Adrenal gland (tissue), 12 donors: ENCODE data around the gene CREB5. TPM values are rescaled to one million over a fixed set of nuclear protein-coding genes. Genes with fewer than 3 reads are reported as not detected.

Experiments
- DNase-seq, 7 donors: peaks; one replicate each; pipeline ENCODE4 v3.0.0-alpha.2; 2019 to 2020
- H3K27ac ChIP-seq, 5 donors: fragments of 200-600 bp; sonication (generic) in 4 of 5; 1 replicate in 3 of 5; 2 replicates in 2 of 5; pipeline versions ENCODE4 v1.5.1 to v1.8.0; 2016 to 2020; ENCODE audit warnings: mild to moderate bottlenecking in 1 of 5
- H3K27me3 ChIP-seq: fragments of 200-600 bp; 2 replicates; pipeline ENCODE4 v1.8.0; 2021
- H3K36me3 ChIP-seq, 2 donors: fragments of 200-600 bp; replicated peaks in 1 of 2; 1 replicate in 1 of 2; 2 replicates in 1 of 2; pipeline versions ENCODE4 v1.5.1 to v1.8.0; 2018 to 2022
- H3K4me1 ChIP-seq, 2 donors: fragments of 200-600 bp; replicated peaks in 1 of 2; 1 replicate in 1 of 2; 2 replicates in 1 of 2; pipeline versions ENCODE4 v1.5.1 to v1.8.0; 2018 to 2021
- H3K4me3 ChIP-seq, 4 donors: fragments of 200-600 bp; sonication (generic) in 3 of 4; one replicate each; pipeline ENCODE4 v1.5.1; 2016 to 2018
- H3K9me3 ChIP-seq, 3 donors: fragments of 200-600 bp; sonication (generic) in 1 of 3; replicated peaks in 1 of 3; 1 replicate in 2 of 3; 2 replicates in 1 of 3; pipeline versions ENCODE4 v1.5.1 to v1.8.0; 2016 to 2021
- POLR2A ChIP-seq, 2 donors: fragments of 450-650 bp; IDR thresholded peaks; one replicate each; pipeline ENCODE4 v1.6.1; 2017; ENCODE audit warnings: antibody characterized with exemption in 2 of 2, mild to moderate bottlenecking in 2 of 2, moderate library complexity in 1 of 2
- WGBS, 4 donors: extraction: QIAGEN DNeasy Blood & Tissue Kit in 2 of 4; methylation state at CpG; one replicate each; pipeline versions ENCODE4 v1.1.5 to v1.1.7; 2013 to 2017; 5-methylcytosine and 5-hydroxymethylcytosine counted together
- intact Hi-C, 2 donors: fragments of 100-400 bp; cut with DNase I; formaldehyde crosslinking; loops; one replicate each; pipeline versions ENCODE4 v1.14.1 to v1.15.0; 2022 to 2023
- polyA plus RNA-seq, 3 donors: library from polyadenylated mRNA; stranded (reverse); fragments of 200-250 nt in 2 of 3; fragments of 350-450 nt in 1 of 3; fragmentation: Illumina TruSeq in 1 of 3; extraction: RNeasy Lipid Tissue Mini Kit (QIAGEN cat#74804) in 1 of 3; gene quantifications; one replicate each; pipeline ENCODE4 v1.2.3, GENCODE V29; 2013 to 2014
- total RNA-seq, 9 donors: library from RNA; depleted of rRNA in 4 of 9; stranded (reverse); fragments of >200 nt in 4 of 9; fragments of 120-200 nt in 1 of 9; fragmentation: NEBNext Ultra II Directional in 1 of 9; extraction: Animal tissue kit (Norgen Biotek cat#: 25700) in 1 of 9; gene quantifications; one replicate each; pipeline versions ENCODE4 v1.1.0 to v1.2.4, GENCODE V29; 2013 to 2023
- TF ChIP-seq, protein P1 (sequence below), 6 experiments: fragments of 450-650 bp in 4 of 6; fragments of 200-600 bp in 2 of 6; sonication (generic) in 1 of 6; IDR thresholded peaks; 1 replicate in 5 of 6; 2 replicates in 1 of 6; pipeline versions ENCODE4 v1.5.1 to v1.8.0; 2016 to 2021; ENCODE audit warnings: antibody characterized with exemption in 6 of 6, mild to moderate bottlenecking in 2 of 6, moderate library complexity in 1 of 6
- donor health status: healthy with polysubstance abuse.
- donor health status: Bipolar disorder and iron deficiency.
- donor health status: DM: yes; HTN: yes; CAD: no.
- donor health status: DM: no; HTN: no; CAD: no.
- donor health status: DM: no; HTN: no; CAD: no.
- donor health status: DM: yes; HTN: yes; CAD: no.

The CREB5 gene
- total and polyA plus RNA-seq, 12 donors = 0.69 to 5.4 (median 1.3) TPM

DNA sequence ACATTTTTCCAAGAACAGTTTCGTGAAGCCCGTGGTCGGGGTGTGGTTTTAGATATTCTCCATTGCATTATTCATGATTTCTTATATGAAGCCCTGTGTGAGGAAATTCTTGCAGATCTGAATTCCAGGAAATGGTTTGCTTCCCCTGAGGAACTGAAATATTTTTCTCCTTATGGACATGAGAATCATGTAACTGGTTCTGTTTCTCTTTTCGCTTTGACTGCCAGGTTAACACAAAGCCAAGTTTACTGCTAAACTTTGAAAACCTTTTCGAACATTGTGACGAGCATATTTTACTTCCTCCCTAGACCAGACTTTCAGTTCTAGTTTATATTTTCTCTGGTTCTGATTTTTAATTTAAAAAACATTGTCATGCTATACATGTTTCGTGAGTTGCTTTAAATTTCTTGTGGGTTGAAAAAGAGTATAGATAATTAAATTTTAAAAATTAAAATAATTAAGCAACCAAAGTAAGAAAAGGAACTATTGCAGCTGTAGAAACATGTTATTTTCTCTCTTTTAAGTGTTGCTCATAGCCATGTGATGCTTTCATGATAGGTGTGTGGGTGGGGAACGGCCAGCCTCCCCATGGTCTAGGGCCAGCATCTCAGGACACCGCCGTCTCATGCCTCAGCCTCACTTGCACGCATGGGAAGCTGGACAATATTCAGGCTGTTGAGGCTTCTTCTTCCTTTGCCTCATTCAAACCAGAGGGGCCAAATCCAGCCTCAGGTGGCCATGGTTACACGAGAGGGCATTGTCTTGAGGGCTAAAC lies 97.1 kb downstream of the CREB5 start:
- no peaks in the 10 kb centered on the region for H3K4me1 ChIP-seq
- H3K27me3 ChIP-seq = no peaks in the 10 kb centered on the region
- H3K36me3 ChIP-seq = no peaks in the 10 kb centered on the region
- WGBS, 4 donors = 65 to 69% (median 69%) methylated on average over 12 of the region's 12 CpGs
- no peak overlapping the region for H3K4me3 ChIP-seq
- intact Hi-C loops = no loop called here
- H3K9me3 ChIP-seq = no peaks in the 10 kb centered on the region
- DNase-seq = peak in 1 of 7 donors; percentile 5
- TF ChIP-seq, protein P1, sequence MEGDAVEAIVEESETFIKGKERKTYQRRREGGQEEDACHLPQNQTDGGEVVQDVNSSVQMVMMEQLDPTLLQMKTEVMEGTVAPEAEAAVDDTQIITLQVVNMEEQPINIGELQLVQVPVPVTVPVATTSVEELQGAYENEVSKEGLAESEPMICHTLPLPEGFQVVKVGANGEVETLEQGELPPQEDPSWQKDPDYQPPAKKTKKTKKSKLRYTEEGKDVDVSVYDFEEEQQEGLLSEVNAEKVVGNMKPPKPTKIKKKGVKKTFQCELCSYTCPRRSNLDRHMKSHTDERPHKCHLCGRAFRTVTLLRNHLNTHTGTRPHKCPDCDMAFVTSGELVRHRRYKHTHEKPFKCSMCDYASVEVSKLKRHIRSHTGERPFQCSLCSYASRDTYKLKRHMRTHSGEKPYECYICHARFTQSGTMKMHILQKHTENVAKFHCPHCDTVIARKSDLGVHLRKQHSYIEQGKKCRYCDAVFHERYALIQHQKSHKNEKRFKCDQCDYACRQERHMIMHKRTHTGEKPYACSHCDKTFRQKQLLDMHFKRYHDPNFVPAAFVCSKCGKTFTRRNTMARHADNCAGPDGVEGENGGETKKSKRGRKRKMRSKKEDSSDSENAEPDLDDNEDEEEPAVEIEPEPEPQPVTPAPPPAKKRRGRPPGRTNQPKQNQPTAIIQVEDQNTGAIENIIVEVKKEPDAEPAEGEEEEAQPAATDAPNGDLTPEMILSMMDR (IDR thresholded peaks at IDR 0.05) = no peak
- TF ChIP-seq POLR2A (IDR thresholded peaks at IDR 0.05) = no peak
- H3K27ac ChIP-seq = no peak overlapping the region

DNA sequence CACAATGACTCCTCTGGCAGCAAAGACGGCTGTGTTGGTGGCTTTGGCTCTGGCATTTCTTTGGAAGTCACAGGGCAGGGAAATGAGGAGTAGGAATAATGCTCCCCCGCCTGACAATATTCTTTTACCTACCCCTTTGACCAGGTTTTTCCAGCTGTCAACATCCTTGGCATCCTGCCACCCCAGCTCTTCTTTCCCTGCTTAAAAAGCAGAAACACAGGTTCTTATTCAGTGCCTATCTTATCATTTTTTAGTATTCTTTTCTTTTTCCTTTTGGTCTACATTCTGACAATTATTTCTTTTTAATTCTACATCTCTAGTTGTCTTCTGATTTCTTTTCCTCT lies 97.7 kb downstream of the CREB5 start:
- Histone ChIP-seq H3K4me1 (no peaks in the 10 kb centered on the region), H3K9me3 (no peaks in the 10 kb centered on the region), H3K27me3 (no peaks in the 10 kb centered on the region), H3K4me3 (no peak overlapping the region), H3K36me3 (no peaks in the 10 kb centered on the region), H3K27ac (no peak overlapping the region)
- intact Hi-C loops = no loop called here
- 63 to 84% (median 74%) methylated on average over 2 of the region's 2 CpGs for WGBS, 4 donors
- TF ChIP-seq POLR2A (IDR thresholded peaks at IDR 0.05) = no peak
- TF ChIP-seq, protein P1 (IDR thresholded peaks at IDR 0.05) = no peak
- DNase-seq = no peak

DNA sequence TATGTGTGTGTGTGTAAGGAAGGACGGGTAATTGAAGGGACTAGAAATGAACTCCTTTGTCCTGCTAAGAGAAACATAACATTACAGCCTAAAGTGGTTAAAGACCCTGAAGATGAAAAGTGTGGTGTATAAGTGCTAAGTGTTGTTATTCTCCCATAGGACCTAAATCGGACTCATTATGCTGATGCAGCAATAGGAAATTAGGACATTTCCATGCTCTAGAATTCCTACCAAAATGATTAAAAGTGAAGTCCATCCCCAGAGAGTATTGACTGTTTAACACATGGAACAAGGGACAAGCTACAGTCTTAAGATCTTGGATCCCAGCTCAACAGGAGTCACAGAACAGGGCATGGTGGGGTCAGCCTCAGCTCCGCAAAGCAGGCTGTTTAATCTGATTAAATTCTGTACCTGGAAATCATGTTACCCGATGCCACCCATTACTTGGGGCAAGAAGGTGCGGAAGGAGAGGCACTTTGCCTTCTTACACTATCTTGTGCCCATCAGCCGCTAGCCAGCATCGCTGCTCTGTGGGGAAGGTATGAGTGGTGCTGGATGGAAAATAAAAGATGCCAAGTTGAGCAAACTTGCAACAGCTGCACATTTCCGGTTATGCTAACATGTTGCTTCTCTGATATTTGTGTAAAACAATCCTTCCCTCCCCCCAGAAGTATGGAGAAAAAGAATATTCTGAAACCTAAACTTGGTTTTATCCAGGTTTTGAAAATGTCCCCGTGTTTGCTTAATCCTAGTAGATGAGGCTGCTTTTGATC lies 100.5 kb downstream of the CREB5 start:
- Histone ChIP-seq H3K4me3 (no peak overlapping the region), H3K9me3 (no peaks in the 10 kb centered on the region), H3K36me3 (no peaks in the 10 kb centered on the region), H3K27ac (no peak overlapping the region), H3K27me3 (no peaks in the 10 kb centered on the region), H3K4me1 (no peaks in the 10 kb centered on the region)
- no peak for DNase-seq
- 79 to 84% (median 83%) methylated on average over 9 of the region's 9 CpGs for WGBS, 4 donors
- intact Hi-C loops = no loop called here
- TF ChIP-seq, protein P1 (IDR thresholded peaks at IDR 0.05) = no peak
- TF ChIP-seq POLR2A (IDR thresholded peaks at IDR 0.05) = no peak

DNA sequence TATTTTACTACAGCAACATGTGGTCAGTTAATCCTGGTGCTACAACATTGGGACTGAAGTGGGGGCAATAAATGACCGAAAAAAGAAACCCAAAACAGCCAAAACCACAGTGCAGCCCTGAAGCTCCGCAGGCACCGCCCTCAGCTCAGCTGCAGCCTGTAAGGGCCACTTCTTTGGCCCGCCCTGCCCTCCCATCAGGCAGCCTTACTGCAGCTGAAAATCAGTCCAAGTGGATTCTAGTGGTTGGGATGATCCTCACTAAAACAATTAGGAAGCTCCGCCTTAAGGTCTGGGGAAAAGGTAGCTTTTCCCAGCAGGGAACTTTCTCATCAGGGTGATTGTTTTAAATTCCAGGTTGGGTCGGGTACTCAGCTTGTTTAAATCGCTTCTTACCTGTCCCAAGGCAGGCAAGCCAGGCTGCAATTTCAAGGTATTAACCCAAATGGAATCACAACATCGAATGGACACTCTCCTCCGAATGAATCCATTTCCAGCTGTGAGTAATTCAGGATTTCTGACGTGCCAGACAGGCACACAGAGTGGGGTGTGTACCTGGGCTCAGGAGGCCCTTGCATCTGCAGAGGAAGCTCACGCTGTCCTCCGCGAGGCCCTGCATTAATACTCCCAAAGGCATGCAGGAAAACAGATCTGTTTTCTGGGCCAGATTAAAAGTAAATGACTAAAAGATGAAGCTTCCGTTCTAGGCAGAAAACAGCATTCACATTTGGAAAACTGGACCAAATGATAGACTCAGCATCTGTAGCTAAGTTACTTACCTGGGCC lies 104.3 kb downstream of the CREB5 start:
- DNase-seq = no peak
- Histone ChIP-seq H3K27me3 (no peaks in the 10 kb centered on the region), H3K36me3 (no peaks in the 10 kb centered on the region), H3K9me3 (no peaks in the 10 kb centered on the region), H3K4me3 (no peak overlapping the region), H3K27ac (no peak overlapping the region), H3K4me1 (no peaks in the 10 kb centered on the region)
- TF ChIP-seq, protein P1 (IDR thresholded peaks at IDR 0.05) = no peak
- no peak for TF ChIP-seq POLR2A (IDR thresholded peaks at IDR 0.05)
- intact Hi-C loops = no loop called here
- 71 to 79% (median 76%) methylated on average over 14 of the region's 14 CpGs for WGBS, 4 donors
